ENCODE data around the gene AIFM2. TPM values are rescaled to one million over a fixed set of nuclear protein-coding genes. Genes with fewer than 3 reads are reported as not detected.
A peak's percentile ranks its signal among the peaks of the same experiment; 100 is the strongest.
"Not testable (repeated sequence)": the region's sequence is repeated elsewhere in the genome, so short reads cannot be mapped to it uniquely, and the experiment has no call there.

Gene AIFM2
- polyA plus RNA-seq, 4 donors = 3.8 to 15.7 (median 13.6) TPM

GRCh38 chr10:70115948-70116682, 16.5 kb downstream of the AIFM2 start:
- no peaks in the 10 kb centered on the region for H3K27me3 ChIP-seq (ENCODE audit: control insufficient read depth in 3 of 3, insufficient read depth in 3 of 3, low read length in 3 of 3)
- H3K27ac ChIP-seq (ENCODE audit: low read depth in 1 of 3, low read length in 2 of 3) = no peak overlapping the region
- H3K9me3 ChIP-seq (ENCODE audit: control insufficient read depth in 2 of 2, insufficient read depth in 1 of 2, low read depth in 1 of 2, low read length in 1 of 2) = no peaks in the 10 kb centered on the region
- 43 to 50% (median 48%) methylated on average over 12 of the region's 12 CpGs for WGBS, 3 donors
- peak; percentile 67 to 72 for DNase-seq
- H3K36me3 ChIP-seq (ENCODE audit: control insufficient read depth in 3 of 3, insufficient read depth in 2 of 3, low read depth in 1 of 3, low read length in 3 of 3) = peaks cover 16 to 64% (median 18%) of the 10 kb centered on the region in 3 donors
- no peak overlapping the region for H3K4me3 ChIP-seq (ENCODE audit: low read depth in 1 of 3, low read length in 3 of 3)
- H3K4me1 ChIP-seq (ENCODE audit: control insufficient read depth in 3 of 3, insufficient read depth in 2 of 3, low read depth in 1 of 3, low read length in 2 of 3) = no peaks in the 10 kb centered on the region
- no peak for FAIRE-seq

- Histone ChIP-seq H3K4me3 (ENCODE audit: low read depth in 1 of 3, low read length in 3 of 3) (no peak overlapping the region), H3K27me3 (ENCODE audit: control insufficient read depth in 3 of 3, insufficient read depth in 3 of 3, low read length in 3 of 3) (no peaks in the 10 kb centered on the region), H3K36me3 (ENCODE audit: control insufficient read depth in 3 of 3, insufficient read depth in 2 of 3, low read depth in 1 of 3, low read length in 3 of 3) (peaks cover 13 to 65% (median 16%) of the 10 kb centered on the region in 3 donors), H3K9me3 (ENCODE audit: control insufficient read depth in 2 of 2, insufficient read depth in 1 of 2, low read depth in 1 of 2, low read length in 1 of 2) (no peaks in the 10 kb centered on the region), H3K27ac (ENCODE audit: low read depth in 1 of 3, low read length in 2 of 3) (no peak overlapping the region), H3K4me1 (ENCODE audit: control insufficient read depth in 3 of 3, insufficient read depth in 2 of 3, low read depth in 1 of 3, low read length in 2 of 3) (no peaks in the 10 kb centered on the region)
- DNase-seq (no peak), FAIRE-seq (no peak)
- WGBS, 3 donors = 97 to 99% (median 99%) methylated on average over 15 of the region's 15 CpGs
These were observed 17.7 kb downstream of the AIFM2 start for GRCh38 chr10:70114902-70115301.

GRCh38 chr10:70112071-70112470, 20.6 kb downstream of the AIFM2 start:
- no peak overlapping the region for H3K27ac ChIP-seq (ENCODE audit: low read depth in 1 of 3, low read length in 2 of 3)
- H3K4me3 ChIP-seq (ENCODE audit: low read depth in 1 of 3, low read length in 3 of 3) = no peak overlapping the region
- H3K4me1 ChIP-seq (ENCODE audit: control insufficient read depth in 3 of 3, insufficient read depth in 2 of 3, low read depth in 1 of 3, low read length in 2 of 3) = no peaks in the 10 kb centered on the region
- 85 to 95% (median 86%) methylated on average over 8 of the region's 8 CpGs for WGBS, 3 donors
- no peaks in the 10 kb centered on the region for H3K9me3 ChIP-seq (ENCODE audit: control insufficient read depth in 2 of 2, insufficient read depth in 1 of 2, low read depth in 1 of 2, low read length in 1 of 2)
- H3K36me3 ChIP-seq (ENCODE audit: control insufficient read depth in 3 of 3, insufficient read depth in 2 of 3, low read depth in 1 of 3, low read length in 3 of 3) = peaks cover 7 to 77% (median 16%) of the 10 kb centered on the region in 3 donors
- H3K27me3 ChIP-seq (ENCODE audit: control insufficient read depth in 3 of 3, insufficient read depth in 3 of 3, low read length in 3 of 3) = no peaks in the 10 kb centered on the region
- DNase-seq = no peak
- no peak for FAIRE-seq

GRCh38 chr10:70111496-70111895, 21.1 kb downstream of the AIFM2 start:
- peaks cover 7 to 80% (median 16%) of the 10 kb centered on the region in 3 donors for H3K36me3 ChIP-seq (ENCODE audit: control insufficient read depth in 3 of 3, insufficient read depth in 2 of 3, low read depth in 1 of 3, low read length in 3 of 3)
- 93 to 97% (median 95%) methylated on average over 22 of the region's 22 CpGs for WGBS, 3 donors

GRCh38 chr10:70109064-70109729, 23.4 kb downstream of the AIFM2 start:
- 73 to 87% (median 78%) methylated on average over 18 of the region's 18 CpGs for WGBS, 3 donors
- no peaks in the 10 kb centered on the region for H3K27me3 ChIP-seq (ENCODE audit: control insufficient read depth in 3 of 3, insufficient read depth in 3 of 3, low read length in 3 of 3)
- H3K36me3 ChIP-seq (ENCODE audit: control insufficient read depth in 3 of 3, insufficient read depth in 2 of 3, low read depth in 1 of 3, low read length in 3 of 3) = peaks cover 3 to 85% (median 12%) of the 10 kb centered on the region in 3 donors
- H3K4me3 ChIP-seq (ENCODE audit: low read depth in 1 of 3, low read length in 3 of 3) = no peak overlapping the region
- no peak overlapping the region for H3K27ac ChIP-seq (ENCODE audit: low read depth in 1 of 3, low read length in 2 of 3)
- DNase-seq (peak; percentile 42 to 49), FAIRE-seq (no peak)
- H3K4me1 ChIP-seq (ENCODE audit: control insufficient read depth in 3 of 3, insufficient read depth in 2 of 3, low read depth in 1 of 3, low read length in 2 of 3) = no peaks in the 10 kb centered on the region
- no peaks in the 10 kb centered on the region for H3K9me3 ChIP-seq (ENCODE audit: control insufficient read depth in 2 of 2, insufficient read depth in 1 of 2, low read depth in 1 of 2, low read length in 1 of 2)

More at GRCh38 chr10:70111496-70111895, 21.1 kb downstream of the AIFM2 start:
- Histone ChIP-seq H3K27me3 (ENCODE audit: control insufficient read depth in 3 of 3, insufficient read depth in 3 of 3, low read length in 3 of 3) (no peaks in the 10 kb centered on the region), H3K4me1 (ENCODE audit: control insufficient read depth in 3 of 3, insufficient read depth in 2 of 3, low read depth in 1 of 3, low read length in 2 of 3) (no peaks in the 10 kb centered on the region), H3K27ac (ENCODE audit: low read depth in 1 of 3, low read length in 2 of 3) (no peak overlapping the region), H3K4me3 (ENCODE audit: low read depth in 1 of 3, low read length in 3 of 3) (no peak overlapping the region), H3K9me3 (ENCODE audit: control insufficient read depth in 2 of 2, insufficient read depth in 1 of 2, low read depth in 1 of 2, low read length in 1 of 2) (no peaks in the 10 kb centered on the region)
- DNase-seq (no peak), FAIRE-seq (no peak)

GRCh38 chr10:70106958-70107791, 25.4 kb downstream of the AIFM2 start:
- peaks cover 0 to 76% (median 2%) of the 10 kb centered on the region in 3 donors for H3K36me3 ChIP-seq (ENCODE audit: control insufficient read depth in 3 of 3, insufficient read depth in 2 of 3, low read depth in 1 of 3, low read length in 3 of 3)
- no peak overlapping the region for H3K4me3 ChIP-seq (ENCODE audit: low read depth in 1 of 3, low read length in 3 of 3)
- DNase-seq = peak in 1 of 2 donors; percentile 44
- no peak for FAIRE-seq
- WGBS, 3 donors = 75 to 86% (median 81%) methylated on average over 22 of the region's 22 CpGs
- no peaks in the 10 kb centered on the region for H3K27me3 ChIP-seq (ENCODE audit: control insufficient read depth in 3 of 3, insufficient read depth in 3 of 3, low read length in 3 of 3)
- H3K9me3 ChIP-seq (ENCODE audit: control insufficient read depth in 2 of 2, insufficient read depth in 1 of 2, low read depth in 1 of 2, low read length in 1 of 2) = no peaks in the 10 kb centered on the region
- no peaks in the 10 kb centered on the region for H3K4me1 ChIP-seq (ENCODE audit: control insufficient read depth in 3 of 3, insufficient read depth in 2 of 3, low read depth in 1 of 3, low read length in 2 of 3)
- H3K27ac ChIP-seq (ENCODE audit: low read depth in 1 of 3, low read length in 2 of 3) = no peak overlapping the region

- no peak overlapping the region for H3K27ac ChIP-seq (ENCODE audit: low read depth in 1 of 3, low read length in 2 of 3)
- no peak overlapping the region for H3K4me3 ChIP-seq (ENCODE audit: low read depth in 1 of 3, low read length in 3 of 3)
- H3K4me1 ChIP-seq (ENCODE audit: control insufficient read depth in 3 of 3, insufficient read depth in 2 of 3, low read depth in 1 of 3, low read length in 2 of 3) = peaks cover 0 to under 1% (median 0%) of the 10 kb centered on the region in 3 donors
- DNase-seq (no peak), FAIRE-seq (no peak)
- no peaks in the 10 kb centered on the region for H3K27me3 ChIP-seq (ENCODE audit: control insufficient read depth in 3 of 3, insufficient read depth in 3 of 3, low read length in 3 of 3)
- peaks cover 0 to 71% (median 0%) of the 10 kb centered on the region in 3 donors for H3K36me3 ChIP-seq (ENCODE audit: control insufficient read depth in 3 of 3, insufficient read depth in 2 of 3, low read depth in 1 of 3, low read length in 3 of 3)
- peaks cover 0 to 3% of the 10 kb centered on the region in 2 donors for H3K9me3 ChIP-seq (ENCODE audit: control insufficient read depth in 2 of 2, insufficient read depth in 1 of 2, low read depth in 1 of 2, low read length in 1 of 2)
- 70 to 80% (median 75%) methylated on average over 3 of the region's 3 CpGs for WGBS, 3 donors
These were observed 31.0 kb downstream of the AIFM2 start for GRCh38 chr10:70101668-70102067.

- 79 to 82% (median 82%) methylated on average over 11 of the region's 11 CpGs for WGBS, 3 donors
These were observed 31.5 kb downstream of the AIFM2 start for GRCh38 chr10:70101068-70101562.

More at GRCh38 chr10:70101068-70101562, 31.5 kb downstream of the AIFM2 start:
- DNase-seq; H3K4me1 ChIP-seq (ENCODE audit: control insufficient read depth in 3 of 3, insufficient read depth in 2 of 3, low read depth in 1 of 3, low read length in 2 of 3); FAIRE-seq; H3K27me3 ChIP-seq (ENCODE audit: control insufficient read depth in 3 of 3, insufficient read depth in 3 of 3, low read length in 3 of 3); H3K4me3 ChIP-seq (ENCODE audit: low read depth in 1 of 3, low read length in 3 of 3); H3K27ac ChIP-seq (ENCODE audit: low read depth in 1 of 3, low read length in 2 of 3); H3K9me3 ChIP-seq (ENCODE audit: control insufficient read depth in 2 of 2, insufficient read depth in 1 of 2, low read depth in 1 of 2, low read length in 1 of 2): not testable (repeated sequence)
- peaks cover 0 to 74% (median 0%) of the 10 kb centered on the region in 3 donors for H3K36me3 ChIP-seq (ENCODE audit: control insufficient read depth in 3 of 3, insufficient read depth in 2 of 3, low read depth in 1 of 3, low read length in 3 of 3)

All from small intestine (tissue), 7 donors.